ENCODE results near the gene CDKN1B.

DNA sequence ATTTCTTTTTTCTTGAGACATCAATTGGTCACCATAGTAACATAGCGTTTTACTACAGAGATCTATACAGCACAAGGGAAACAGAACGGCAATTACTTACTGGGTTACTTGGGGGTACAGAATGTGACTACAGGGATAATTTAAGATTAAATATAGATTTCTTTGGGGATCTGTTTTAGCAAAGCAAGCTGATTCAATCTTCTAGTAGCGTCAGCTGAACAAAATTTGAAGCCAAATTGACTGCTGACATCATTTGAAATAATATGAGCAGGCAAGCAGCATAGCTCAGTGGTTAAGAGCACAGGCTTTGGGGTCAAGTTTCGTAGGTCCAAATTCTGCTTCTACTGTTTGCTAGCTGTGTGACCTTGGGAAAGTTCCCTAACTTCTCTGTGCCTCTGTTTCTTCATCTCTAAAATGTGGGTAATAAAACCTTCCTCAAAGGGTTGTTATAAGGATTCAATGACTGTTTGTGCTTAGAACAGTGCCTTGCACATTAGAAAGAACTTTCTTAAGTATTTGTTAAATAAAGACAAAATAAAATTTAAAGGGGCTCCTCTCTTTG lies 34.0 kb upstream of the CDKN1B start:
- no peak for TF ChIP-seq EP300 (IDR thresholded peaks at IDR 0.05)
- TF ChIP-seq, protein P1, sequence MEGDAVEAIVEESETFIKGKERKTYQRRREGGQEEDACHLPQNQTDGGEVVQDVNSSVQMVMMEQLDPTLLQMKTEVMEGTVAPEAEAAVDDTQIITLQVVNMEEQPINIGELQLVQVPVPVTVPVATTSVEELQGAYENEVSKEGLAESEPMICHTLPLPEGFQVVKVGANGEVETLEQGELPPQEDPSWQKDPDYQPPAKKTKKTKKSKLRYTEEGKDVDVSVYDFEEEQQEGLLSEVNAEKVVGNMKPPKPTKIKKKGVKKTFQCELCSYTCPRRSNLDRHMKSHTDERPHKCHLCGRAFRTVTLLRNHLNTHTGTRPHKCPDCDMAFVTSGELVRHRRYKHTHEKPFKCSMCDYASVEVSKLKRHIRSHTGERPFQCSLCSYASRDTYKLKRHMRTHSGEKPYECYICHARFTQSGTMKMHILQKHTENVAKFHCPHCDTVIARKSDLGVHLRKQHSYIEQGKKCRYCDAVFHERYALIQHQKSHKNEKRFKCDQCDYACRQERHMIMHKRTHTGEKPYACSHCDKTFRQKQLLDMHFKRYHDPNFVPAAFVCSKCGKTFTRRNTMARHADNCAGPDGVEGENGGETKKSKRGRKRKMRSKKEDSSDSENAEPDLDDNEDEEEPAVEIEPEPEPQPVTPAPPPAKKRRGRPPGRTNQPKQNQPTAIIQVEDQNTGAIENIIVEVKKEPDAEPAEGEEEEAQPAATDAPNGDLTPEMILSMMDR (IDR thresholded peaks at IDR 0.05): no peak
- TF ChIP-seq POLR2A (IDR thresholded peaks at IDR 0.05): no peak
- no peak for TF ChIP-seq POLR2AphosphoS5 (IDR thresholded peaks at IDR 0.05)
